Measurements from ENCODE around the gene OAF. TPM values are rescaled to one million over a fixed set of nuclear protein-coding genes. Genes with fewer than 3 reads are reported as not detected.
A peak's percentile ranks its signal among the peaks of the same experiment; 100 is the strongest.
"Not testable (repeated sequence)": the region's sequence is repeated elsewhere in the genome, so short reads cannot be mapped to it uniquely, and the experiment has no call there.

OAF gene
- total RNA-seq, 1 donor from 2014 or later, result 27.9 TPM

DNA sequence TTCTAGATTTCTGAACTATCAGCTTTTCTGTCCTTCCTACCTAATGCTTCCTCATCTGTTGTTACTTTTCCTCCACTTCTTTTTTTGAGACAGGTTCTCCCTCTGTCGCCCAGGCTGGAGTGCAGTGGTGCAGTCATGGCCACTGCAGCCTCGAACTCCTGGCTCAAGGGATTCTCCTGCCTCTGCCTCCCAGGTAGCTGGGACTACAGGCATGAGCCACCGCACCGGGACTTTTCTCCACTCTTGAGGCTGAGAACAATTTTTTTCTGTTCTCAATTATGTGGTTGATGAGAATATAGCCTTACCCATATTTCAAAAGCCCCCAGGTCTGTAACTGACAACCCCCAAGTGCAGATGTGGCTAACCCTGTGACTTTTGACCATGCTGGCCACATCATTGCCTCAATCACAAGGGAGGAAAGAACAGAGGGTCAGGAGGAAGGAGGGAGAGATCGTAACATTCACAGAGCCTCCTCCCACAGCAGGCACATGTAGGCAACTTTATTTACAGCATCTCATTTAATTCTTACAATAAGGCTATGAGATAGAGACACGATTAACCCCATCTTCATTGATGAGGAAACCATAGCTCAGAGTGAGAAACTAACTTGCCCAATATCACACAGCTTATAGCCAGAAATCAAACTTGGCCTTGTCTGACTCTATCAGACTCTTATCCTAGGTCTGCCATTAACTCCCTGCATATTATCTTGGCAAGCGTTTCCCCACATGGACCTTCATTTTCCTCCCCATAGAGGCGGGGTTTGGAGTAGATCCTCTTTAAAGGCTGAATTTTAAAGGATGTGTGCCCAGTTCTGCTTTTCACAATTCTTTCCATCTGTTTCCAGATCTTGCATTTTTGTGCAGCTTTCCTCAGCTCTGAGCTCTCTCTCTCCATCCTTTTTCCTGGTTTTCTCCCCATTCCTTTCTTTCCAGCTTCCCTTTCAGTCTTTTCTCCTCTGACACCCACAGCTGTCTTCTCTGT, 38.7 kb downstream of the OAF start:
- ATAC-seq (no peak), DNase-seq (no peak)
- intact Hi-C loops (cut with micrococcal nuclease), result no loop called here

DNA sequence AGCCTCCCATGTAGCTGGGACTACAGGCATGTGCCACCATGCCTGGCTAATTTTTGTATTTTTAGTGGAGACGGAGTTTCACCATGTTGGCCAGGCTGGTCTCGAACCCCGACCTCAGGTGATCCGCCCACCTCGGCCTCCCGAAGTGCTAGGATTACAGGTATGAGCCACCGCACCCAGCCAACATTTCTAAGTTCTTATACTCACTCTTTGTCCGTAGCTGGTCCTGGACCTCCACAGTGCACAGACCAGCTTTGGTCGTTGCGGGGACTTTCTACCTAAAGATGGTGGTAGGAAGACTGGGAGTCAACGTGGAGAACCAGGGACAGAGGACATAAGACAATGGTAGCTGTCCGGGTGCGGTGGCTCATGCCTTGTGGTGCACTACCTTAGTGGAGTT, 42.5 kb downstream of the OAF start:
- ATAC-seq; DNase-seq; intact Hi-C loops (cut with micrococcal nuclease): not testable (repeated sequence)

DNA sequence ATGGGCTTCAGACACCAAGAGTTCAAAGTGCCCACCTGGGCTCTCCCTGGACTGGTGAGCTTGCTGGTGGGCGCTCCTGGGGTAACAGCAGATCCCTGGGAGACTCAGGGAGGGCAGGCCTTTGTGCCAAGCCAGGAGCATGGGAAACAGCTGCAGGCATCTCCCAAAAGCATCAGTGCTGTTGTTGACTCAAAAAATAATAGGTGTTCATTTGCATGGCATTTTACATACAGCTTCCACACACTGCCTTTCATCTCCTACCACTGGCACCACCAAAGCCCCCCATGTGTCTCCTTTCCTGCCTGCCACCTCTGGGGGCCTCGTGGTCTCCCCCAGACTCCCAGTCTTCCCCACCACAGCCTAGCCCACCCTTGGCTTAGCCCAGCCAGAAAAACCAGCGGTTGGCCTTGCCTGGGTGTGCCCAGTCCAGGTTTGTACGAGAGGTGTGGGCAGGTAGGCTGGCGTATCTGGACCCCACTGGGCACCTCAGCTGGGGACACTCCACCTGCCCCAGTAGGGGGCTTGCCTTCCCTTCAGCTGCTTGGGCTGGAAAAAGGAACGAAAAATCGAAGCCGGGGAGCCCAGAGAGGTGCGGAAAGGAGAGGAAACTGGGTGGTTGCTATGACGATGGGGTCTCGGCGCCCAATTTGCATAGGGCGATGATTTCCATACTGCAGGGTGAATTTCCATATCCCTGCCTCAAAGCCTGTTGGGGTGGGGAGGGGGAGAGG, 44.1 kb downstream of the OAF start:
- intact Hi-C loops (cut with micrococcal nuclease), result no loop called here
- no peak for ATAC-seq
- DNase-seq, result no peak

DNA sequence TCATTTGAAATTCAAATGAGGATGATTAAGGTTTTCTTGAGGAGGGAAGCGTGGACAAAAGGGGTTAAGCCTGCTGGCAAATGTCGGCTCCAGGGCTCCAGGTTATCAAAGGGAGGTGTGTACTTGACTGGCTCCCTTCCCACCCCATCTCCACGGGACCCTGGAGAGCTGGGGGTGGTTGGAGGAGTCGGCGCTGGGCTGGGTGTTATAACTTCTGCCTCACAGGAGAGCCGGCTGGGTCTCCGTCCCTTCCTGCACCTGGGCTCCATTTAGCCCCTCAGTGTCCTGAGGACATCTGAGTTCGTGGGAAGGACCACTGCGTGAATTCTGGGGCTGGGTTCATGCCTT, 44.7 kb downstream of the OAF start:
- intact Hi-C loops (cut with micrococcal nuclease), result no loop called here
- ATAC-seq (no peak), DNase-seq (no peak)

DNA sequence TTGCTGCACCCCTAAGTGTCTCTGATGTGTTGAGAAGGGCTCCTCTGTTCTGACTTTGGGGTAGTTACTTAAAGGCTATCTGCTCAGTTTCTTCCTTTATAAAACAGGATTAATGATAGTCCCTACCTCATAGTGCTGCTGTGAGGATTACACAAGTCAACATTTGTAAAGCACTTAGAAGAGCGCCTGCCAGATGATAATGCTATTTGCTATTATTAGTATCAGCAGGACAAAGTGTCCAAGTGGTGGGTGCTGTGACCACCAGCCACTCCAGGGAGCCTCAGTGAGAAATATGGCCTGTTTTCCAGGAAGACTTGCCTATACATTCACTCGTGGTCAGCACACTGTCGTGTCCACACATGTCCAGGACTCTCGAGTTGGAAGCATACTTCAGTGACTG, 45.3 kb downstream of the OAF start:
- peak; percentile 83 for ATAC-seq
- intact Hi-C loops (cut with micrococcal nuclease), result no loop called here
- DNase-seq, result no peak

DNA sequence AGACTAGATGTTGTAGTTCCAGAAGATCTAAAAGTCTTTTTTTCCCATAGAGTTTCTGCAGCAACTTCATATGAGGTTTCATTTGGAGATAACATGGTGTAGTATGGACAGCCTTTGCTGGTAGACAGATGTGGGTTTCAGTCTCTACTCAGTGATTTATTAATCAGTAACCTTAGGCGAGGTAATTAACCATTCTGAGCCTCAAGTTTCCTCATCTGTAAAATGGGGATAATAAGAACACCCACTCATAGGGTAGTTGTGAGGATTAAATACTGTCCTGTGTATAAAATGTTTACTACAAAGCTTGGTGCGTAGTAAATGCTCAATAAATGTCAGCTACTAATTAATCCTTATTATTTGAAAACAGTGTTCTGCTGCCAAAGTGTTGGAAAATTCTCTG, 45.9 kb downstream of the OAF start:
- DNase-seq (no peak), ATAC-seq (no peak)
- intact Hi-C loops (cut with micrococcal nuclease), result no loop called here

DNA sequence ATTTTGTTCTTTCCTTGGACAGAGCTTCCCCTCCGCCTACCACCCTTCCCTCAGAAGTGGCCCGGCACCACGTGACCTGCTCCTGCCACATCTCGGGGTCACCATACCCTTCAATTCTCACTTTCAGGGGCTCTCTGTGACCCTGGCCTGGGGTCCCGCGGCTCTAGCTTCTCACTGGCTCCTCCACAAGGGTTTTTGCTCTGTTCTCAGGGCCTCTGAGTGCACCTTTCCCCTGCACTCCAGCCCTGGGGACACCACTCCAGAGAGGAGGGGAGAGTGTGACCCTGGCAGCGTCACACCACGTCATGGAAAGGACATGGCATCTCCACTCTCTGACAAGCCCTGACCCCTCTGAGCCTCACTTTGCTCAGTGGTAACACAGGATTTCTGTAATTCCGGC, 46.5 kb downstream of the OAF start:
- intact Hi-C loops (cut with micrococcal nuclease), result no loop called here
- ATAC-seq, result no peak
- no peak for DNase-seq

DNA sequence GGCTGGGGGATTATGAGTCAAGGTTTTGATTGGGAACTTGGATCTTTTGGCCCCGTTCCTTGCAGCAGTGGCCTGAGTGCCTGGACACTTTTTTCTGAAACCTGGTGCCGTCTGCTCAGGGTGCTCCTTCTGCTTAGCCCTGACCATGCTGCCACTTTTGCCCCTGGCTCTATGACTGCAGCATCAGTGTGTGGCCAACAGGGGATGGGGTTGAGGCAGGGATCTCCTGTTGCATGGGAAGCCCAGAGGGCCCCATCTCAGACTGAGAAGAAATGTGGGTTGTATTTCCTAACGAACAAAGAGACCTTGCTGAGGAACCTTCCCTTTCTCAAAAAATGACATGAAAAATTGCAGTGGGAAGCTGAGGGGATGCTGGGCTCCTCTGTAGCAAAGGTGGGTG, 47.8 kb downstream of the OAF start:
- ATAC-seq (no peak), DNase-seq (no peak)
- intact Hi-C loops (cut with micrococcal nuclease), result no loop called here

DNA sequence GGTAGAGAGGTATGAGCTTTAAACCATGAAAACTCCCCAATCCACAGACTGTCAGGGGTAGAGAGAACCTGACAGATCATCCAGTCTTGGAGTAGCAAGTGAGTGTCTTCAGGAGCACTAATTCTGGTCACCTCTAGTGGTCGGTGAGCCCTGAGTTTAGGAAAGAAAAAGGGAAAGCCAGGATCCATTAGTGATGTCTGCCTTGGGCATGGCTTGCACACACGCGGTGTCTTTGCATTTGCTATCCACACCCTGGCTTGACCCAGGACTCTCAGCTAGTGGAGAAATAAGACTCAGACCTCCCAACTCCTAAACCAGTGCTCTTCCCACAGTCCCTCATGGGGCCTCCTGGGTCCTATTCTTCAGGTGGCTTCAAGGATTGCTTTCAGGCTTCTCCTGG, 48.4 kb downstream of the OAF start:
- ATAC-seq (no peak), DNase-seq (no peak)
- intact Hi-C loops (cut with micrococcal nuclease), result no loop called here

DNA sequence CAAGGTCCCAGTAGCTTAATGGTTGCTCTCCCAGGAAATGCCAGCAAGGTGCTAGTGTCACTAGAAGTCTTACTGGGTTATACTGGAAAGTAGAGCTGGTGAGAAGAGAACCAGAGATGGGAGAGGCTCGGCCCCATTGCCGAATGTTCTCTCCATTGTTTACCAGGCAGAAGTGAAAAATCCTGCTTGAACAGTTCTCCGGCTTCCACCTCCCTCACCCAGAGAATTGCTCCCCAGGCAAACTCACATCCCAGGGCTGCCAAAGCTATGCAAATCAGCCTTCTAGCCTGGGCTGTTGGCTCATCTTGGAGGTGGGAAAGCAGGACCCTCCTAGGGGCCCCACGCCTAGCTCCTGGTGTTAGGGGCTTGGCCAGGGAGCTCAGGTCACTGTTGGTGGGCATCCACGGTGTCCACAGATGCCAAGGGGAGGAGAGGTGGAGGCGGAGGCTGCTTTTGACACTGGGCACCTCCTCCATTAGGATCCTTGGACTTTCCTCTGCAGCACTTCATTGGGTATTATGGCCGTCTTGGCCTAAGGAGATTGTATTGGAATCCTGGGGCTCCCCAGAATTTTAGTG, 49.2 kb downstream of the OAF start:
- DNase-seq (no peak), ATAC-seq (no peak)
- intact Hi-C loops (cut with micrococcal nuclease), result no loop called here

DNA sequence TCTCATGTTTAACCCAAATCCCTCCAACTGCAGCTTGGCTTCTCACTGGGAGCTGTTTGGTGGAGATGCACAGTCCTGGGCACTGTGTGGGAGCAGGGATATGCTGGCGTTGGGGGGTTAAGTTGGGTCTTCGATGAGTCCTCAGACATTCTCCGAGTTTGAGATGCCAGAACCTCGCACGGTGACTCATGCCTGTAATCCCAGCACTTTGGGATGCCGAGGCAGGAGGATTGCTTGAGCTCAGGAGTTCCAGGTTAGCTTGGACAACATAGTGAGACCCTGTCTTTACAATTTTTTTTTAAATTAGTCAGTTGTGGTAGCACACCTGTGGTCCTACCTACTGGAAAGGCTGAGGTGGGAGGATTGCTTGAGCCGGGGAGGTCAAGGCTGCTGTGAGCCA, 49.8 kb downstream of the OAF start:
- DNase-seq, result no peak
- no peak for ATAC-seq
- intact Hi-C loops (cut with micrococcal nuclease), result no loop called here

DNA sequence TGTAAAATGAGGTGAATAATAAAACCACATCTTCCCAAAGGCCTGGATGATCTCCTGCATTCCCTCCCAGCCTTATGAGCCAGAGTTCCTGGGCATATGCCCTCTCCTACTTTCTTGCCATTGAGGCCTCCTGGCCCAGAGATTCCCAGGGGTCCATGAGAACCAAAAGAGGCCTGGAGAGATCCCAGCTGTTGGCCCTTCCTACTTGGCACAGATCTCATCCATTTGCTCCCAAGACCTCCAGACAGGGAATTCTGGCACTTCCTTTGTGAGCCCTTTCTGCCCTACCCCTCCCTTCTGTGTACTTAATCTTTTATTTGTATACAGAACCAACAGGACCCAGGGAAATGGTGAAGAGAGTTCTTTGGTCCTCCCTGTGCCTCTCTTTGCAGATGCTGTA, 50.5 kb downstream of the OAF start:
- intact Hi-C loops (cut with micrococcal nuclease), result no loop called here
- peak; percentile 26 for ATAC-seq
- DNase-seq, result no peak

DNA sequence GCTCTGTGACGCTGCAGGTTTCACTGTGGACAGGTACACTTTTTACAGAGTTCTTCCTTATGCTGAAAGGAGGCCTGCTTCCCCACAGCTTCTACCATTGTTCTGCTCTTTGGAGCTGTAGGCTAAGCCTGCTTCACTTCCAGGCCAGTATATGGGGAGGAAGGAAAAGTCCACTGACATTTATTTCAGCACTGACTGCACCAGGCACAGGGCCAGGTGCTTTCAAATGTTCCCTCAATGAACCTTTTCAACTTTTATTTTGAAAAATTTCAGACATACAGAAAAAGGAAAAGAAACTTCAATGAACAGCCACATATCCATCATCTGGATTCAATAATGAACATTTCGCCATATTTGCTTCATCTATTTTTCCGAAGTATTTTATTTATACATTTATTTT, 51.1 kb downstream of the OAF start:
- intact Hi-C loops (cut with micrococcal nuclease), result no loop called here
- DNase-seq (no peak), ATAC-seq (no peak)

DNA sequence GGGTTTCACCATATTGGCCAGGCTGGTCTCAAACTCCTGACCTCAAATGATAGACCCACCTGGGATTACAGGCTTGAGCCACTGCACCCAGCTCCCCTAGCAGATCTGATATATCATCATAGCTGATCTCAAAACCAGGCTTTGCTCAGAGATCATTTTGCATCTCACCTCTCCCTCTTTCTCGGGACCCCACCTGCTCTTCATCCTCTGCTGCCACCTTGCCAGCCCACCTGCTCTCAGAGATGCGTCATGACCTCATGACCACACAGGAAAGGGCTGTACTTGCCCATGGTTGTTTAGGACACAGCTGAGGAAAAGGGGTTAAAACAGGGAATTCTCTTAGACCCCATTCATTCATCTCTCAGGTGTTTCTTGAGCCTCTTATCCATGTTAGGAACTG, 56.5 kb downstream of the OAF start:
- intact Hi-C loops (cut with micrococcal nuclease), result no loop called here
- DNase-seq (no peak), ATAC-seq (no peak)

DNA sequence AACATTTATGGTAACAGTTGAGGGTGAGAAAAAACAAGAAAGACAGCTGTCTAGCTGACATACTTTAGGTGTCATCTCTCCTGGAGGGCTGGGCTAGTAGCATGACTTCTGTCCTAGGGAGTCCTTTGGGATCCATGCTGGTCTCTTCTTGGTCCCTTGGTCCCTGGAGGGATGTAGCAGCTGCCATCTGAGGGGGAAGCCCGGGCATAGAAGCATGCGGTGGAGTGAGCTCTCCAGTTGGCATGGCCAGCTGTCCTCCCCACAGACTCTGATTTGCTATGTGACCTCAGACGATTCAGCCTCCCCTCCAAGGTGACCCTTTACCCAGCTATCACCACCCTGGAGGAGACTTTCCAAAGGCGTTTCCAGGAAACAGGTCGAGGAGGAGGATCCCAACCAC, 57.9 kb downstream of the OAF start:
- ATAC-seq, result no peak
- intact Hi-C loops (cut with micrococcal nuclease), result no loop called here
- DNase-seq, result no peak

DNA sequence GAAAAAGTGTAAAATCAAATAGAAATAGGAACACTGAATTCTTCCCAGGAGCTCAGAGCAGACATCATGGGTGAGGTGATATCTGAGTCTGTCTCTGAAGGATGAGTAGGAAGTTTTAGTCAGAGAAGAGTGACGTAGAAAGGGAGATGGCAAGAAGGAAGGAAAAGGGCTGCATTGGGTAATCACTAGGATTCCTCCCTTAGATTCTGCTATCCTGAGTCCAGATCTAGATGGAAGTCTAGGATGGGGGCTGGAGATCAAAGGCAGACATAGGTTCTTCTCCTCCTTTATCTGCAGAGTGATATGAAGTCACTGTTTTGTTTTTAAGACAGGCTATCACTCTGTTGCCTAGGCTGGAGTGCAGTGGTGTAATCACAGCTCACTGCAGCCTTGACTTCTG, 59.6 kb downstream of the OAF start:
- intact Hi-C loops (cut with micrococcal nuclease), result no loop called here

DNA sequence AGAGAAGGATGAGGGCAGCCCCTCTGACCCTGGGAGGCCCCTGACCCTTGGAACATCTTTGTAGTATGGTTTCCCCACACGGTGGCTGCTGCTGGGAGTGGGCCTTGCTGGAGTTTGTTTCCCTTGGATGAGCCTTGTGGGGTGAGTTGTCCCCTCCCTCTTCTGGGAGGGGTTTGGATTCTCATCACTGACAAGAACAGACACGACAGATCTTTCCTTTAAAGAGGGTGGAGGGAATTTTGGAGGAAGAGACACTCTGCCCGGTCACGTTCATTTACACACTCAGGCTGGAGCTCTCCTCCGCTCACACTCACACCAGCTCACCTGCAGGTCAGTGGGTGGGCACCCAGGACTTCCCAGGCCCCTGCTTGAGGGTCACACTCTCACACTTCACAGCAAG, 60.8 kb downstream of the OAF start:
- intact Hi-C loops (cut with micrococcal nuclease), result no loop called here
- ATAC-seq (no peak), DNase-seq (no peak)

More for the DNA sequence above, 59.6 kb downstream of the OAF start:
- DNase-seq (no peak), ATAC-seq (no peak)

DNA sequence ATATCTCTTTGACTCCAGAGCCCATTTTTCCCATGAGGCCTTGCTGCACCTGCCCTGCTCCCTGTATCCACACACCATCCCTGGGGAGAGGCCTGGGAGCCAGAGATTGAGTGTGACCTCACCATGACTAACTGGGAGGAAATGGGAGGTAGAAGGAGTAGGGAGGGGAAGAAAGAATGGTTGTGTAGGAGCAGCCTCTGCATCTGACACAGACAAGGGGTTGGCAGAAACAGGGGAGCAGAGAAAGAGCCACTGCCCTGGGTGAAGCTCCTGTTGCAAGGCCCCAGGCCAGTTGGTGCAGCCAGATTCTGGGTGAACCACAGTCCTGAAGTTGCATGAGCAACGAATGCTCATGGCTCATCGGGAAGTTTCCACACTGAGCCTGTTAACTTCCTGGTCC, 61.5 kb downstream of the OAF start:
- DNase-seq (no peak), ATAC-seq (no peak)
- intact Hi-C loops (cut with micrococcal nuclease), result no loop called here

DNA sequence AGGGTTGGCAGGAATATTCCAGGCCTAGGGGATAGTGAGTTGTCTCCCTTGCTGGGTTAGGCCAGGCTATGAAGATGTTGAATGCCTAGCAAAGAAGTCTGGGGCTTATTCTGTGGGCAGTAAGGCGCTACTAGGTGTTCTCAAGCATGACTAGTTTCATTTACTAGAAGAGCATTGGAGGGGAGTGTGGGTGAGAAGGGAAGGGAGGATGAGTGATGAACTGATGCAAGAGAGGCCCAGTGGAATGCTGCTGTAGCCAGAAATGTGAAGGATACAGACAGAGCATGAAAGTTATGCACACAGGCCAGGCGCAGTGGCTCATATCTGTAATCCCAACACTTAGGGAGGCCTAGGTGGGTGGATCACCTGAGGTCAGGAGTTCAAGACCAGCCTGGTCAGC, 62.6 kb downstream of the OAF start:
- ATAC-seq (no peak), DNase-seq (no peak)
- intact Hi-C loops (cut with micrococcal nuclease), result no loop called here

DNA sequence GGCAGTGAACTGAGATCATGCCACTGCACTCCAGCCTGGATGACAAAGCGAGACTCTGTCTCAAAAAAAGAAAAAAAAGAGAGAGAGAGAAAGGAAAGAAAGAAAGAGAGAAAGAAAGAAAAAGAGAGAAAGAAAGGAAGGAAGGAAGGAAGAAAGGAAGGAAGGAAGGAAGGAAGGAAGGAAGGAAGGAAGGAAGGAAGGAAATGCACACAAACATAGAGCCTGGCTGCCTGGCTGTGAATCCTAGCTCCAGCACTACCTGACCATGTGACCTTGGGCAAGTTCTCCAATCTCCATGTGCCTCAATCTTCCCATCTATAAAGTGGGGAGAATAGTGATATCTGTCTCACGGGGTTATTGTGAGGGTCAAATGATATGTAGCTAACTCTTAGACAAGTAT, 63.1 kb downstream of the OAF start:
- DNase-seq; intact Hi-C loops (cut with micrococcal nuclease); ATAC-seq: not testable (repeated sequence)

Data from left ventricle myocardium superior (tissue), 1 donor.